K562 (cell line): Measurements from ENCODE around the gene EXOC4. TPM values are rescaled to one million over a fixed set of nuclear protein-coding genes. Genes with fewer than 3 reads are reported as not detected.

Experiments
- ATAC-seq: fragments of 200-7000 bp; cut with Tn5 transposase; 3 replicates; pipeline ENCODE4 v1.9.1; 2020; ENCODE audit warnings: moderate library complexity
- BruUV-seq: library from RNA; stranded (reverse); fragments of 400-500 nt; replicated peaks from 2 replicates; lab custom pipeline; 2021; lab: Mats Ljungman, UMichigan
- CTCF ChIA-PET: fragments of 300-600 bp; formaldehyde crosslinking; extraction: SDS; loops from one replicate; lab custom pipeline; 2021; ENCODE audit warnings: low intra/inter-chr PET ratio; lab: Yijun Ruan, JAX
- POLR2A ChIA-PET: fragments of 300-600, 350-650 bp; sonication (Branson Sonifier 250); formaldehyde crosslinking; extraction: SDS; loops from one replicate; lab custom pipeline; 2021; ENCODE audit warnings: antibody characterized with exemption, inconsistent platforms; lab: Yijun Ruan, JAX
- DNase-seq, 4 experiments: peaks; one replicate each; pipeline versions ENCODE4 v3.0.0 to v3.0.0-alpha.2; 2011 to 2018; ENCODE audit warnings: low spot score in 3 of 4, mixed read lengths in 3 of 4; ENCODE audit errors: extremely low read depth in 1 of 4
- FAIRE-seq: peaks from 2 replicates; lab custom pipeline; 2011; peaks lifted over from hg19 to GRCh38; lab: Jason Lieb, UNC
- H2AFZ ChIP-seq: 2 replicates; pipeline ENCODE4 v1.6.0; 2011; ENCODE audit warnings: low read depth, low read length, control low read depth, inconsistent platforms
- H3K27ac ChIP-seq: fragments of 200-600 bp; 3 replicates; pipeline ENCODE4 v1.8.0; 2011; ENCODE audit warnings: low read depth, mild to moderate bottlenecking, control low read depth, inconsistent platforms, low read length, moderate library complexity, mixed read lengths; ENCODE audit errors: extremely low read depth
- H3K27me3 ChIP-seq, 2 experiments: fragments of 300-600 bp in 1 of 2; 2 replicates in 1 of 2; 3 replicates in 1 of 2; pipeline versions ENCODE4 v1.6.0 to v1.8.0; 2011; ENCODE audit warnings: inconsistent platforms in 2 of 2, low read length in 2 of 2, mild to moderate bottlenecking in 1 of 2, mixed read lengths in 1 of 2, moderate library complexity in 1 of 2; ENCODE audit not compliant: control insufficient read depth in 2 of 2, insufficient read depth in 2 of 2
- H3K36me3 ChIP-seq: fragments of 300-600 bp; 3 replicates; pipeline ENCODE4 v1.8.0; 2011; ENCODE audit warnings: mild to moderate bottlenecking, low read length, inconsistent platforms; ENCODE audit not compliant: control insufficient read depth, insufficient read depth
- H3K4me1 ChIP-seq, 2 experiments: fragments of 200-600 bp in 1 of 2; replicated peaks in 1 of 2; 2 replicates in 1 of 2; 3 replicates in 1 of 2; pipeline versions ENCODE4 v1.5.1 to v1.8.0; 2011; ENCODE audit warnings: inconsistent platforms in 2 of 2, low read length in 2 of 2, mild to moderate bottlenecking in 1 of 2, mixed read lengths in 1 of 2, moderate library complexity in 1 of 2; ENCODE audit not compliant: control insufficient read depth in 2 of 2, insufficient read depth in 2 of 2
- H3K4me2 ChIP-seq: 2 replicates; pipeline ENCODE4 v1.6.1; 2011; ENCODE audit warnings: low read length, control low read depth, inconsistent platforms, mixed read lengths; ENCODE audit not compliant: insufficient read depth
- H3K4me3 ChIP-seq: fragments of 200-600 bp; sonication (generic), shearing (Covaris generic); 2 replicates; pipeline ENCODE4 v1.5.1; 2016; ENCODE audit warnings: control low read depth, inconsistent platforms
- H3K79me2 ChIP-seq: fragments of 200-600 bp; 3 replicates; pipeline ENCODE4 v1.8.0; 2011; ENCODE audit warnings: low read length, inconsistent platforms; ENCODE audit not compliant: control insufficient read depth, insufficient read depth
- H3K9ac ChIP-seq, 2 experiments: 2 replicates each; pipeline versions ENCODE4 v1.6.0 to v1.6.1; 2011; ENCODE audit warnings: low read depth in 2 of 2, low read length in 2 of 2, control low read depth in 1 of 2, inconsistent platforms in 1 of 2, mild to moderate bottlenecking in 1 of 2, mixed read lengths in 1 of 2; ENCODE audit not compliant: insufficient read depth in 1 of 2
- H3K9me1 ChIP-seq: one replicate; pipeline ENCODE4 v1.6.0; 2011; ENCODE audit warnings: inconsistent platforms, mild to moderate bottlenecking, low read length, moderate library complexity; ENCODE audit not compliant: control insufficient read depth, insufficient read depth
- H3K9me3 ChIP-seq: replicated peaks from 2 replicates; pipeline ENCODE4 v1.5.1; 2011; ENCODE audit warnings: low read depth, low read length, inconsistent platforms; ENCODE audit not compliant: control insufficient read depth, insufficient read depth
- H4K20me1 ChIP-seq: replicated peaks from 2 replicates; pipeline ENCODE4 v1.6.1; 2011; ENCODE audit warnings: low read length, inconsistent platforms, mixed read lengths; ENCODE audit not compliant: control insufficient read depth, insufficient read depth
- CREB1 ChIP-seq, 2 experiments: sonication (generic) in 1 of 2; formaldehyde crosslinking in 1 of 2; IDR thresholded peaks; 2 replicates each; pipeline versions ENCODE4 v1.6.1 to v1.8.0; 2012 to 2022; ENCODE audit warnings: inconsistent platforms in 1 of 2, mild to moderate bottlenecking in 1 of 2, missing genetic modification reagents in 1 of 2, moderate library complexity in 1 of 2
- EHMT2 ChIP-seq: fragments of 450-650 bp; IDR thresholded peaks from 2 replicates; pipeline ENCODE4 v1.6.1; 2018; ENCODE audit warnings: antibody characterized with exemption
- FOXP4 ChIP-seq: sonication (generic); formaldehyde crosslinking; IDR thresholded peaks from 2 replicates; pipeline ENCODE4 v1.8.0; 2022; ENCODE audit warnings: mild to moderate bottlenecking, missing genetic modification reagents, borderline replicate concordance
- HNRNPL ChIP-seq: fragments of 200-400 bp; formaldehyde crosslinking; IDR thresholded peaks from 2 replicates; pipeline ENCODE4 v1.6.1; 2017; ENCODE audit warnings: low read depth, mild to moderate bottlenecking, low read length
- HOXB6 ChIP-seq: fragments of 250-450 bp; sonication (Bioruptor Pico); IDR thresholded peaks from 2 replicates; pipeline ENCODE4 v1.5.1; 2022; ENCODE audit warnings: mild to moderate bottlenecking, borderline replicate concordance
- HSF4 ChIP-seq: fragments of 250-450 bp; sonication (Bioruptor Pico); IDR thresholded peaks from 2 replicates; pipeline ENCODE4 v2.1.2; 2022; ENCODE audit warnings: mild to moderate bottlenecking, moderate library complexity, borderline replicate concordance
- MBD2 ChIP-seq: sonication (generic); IDR thresholded peaks from 2 replicates; pipeline ENCODE4 v1.6.1; 2016; ENCODE audit warnings: low read depth, borderline replicate concordance
- NR2C1 ChIP-seq, 2 experiments: fragments of 450-650 bp; IDR thresholded peaks; 2 replicates each; pipeline ENCODE4 v1.6.1; 2017; ENCODE audit warnings: mild to moderate bottlenecking in 2 of 2, antibody characterized with exemption in 1 of 2, inconsistent platforms in 1 of 2, missing compliant biosample characterization in 1 of 2, missing genetic modification characterization in 1 of 2
- RAD51 ChIP-seq: fragments of 450-650 bp; IDR thresholded peaks from 2 replicates; pipeline ENCODE4 v1.7.1; 2016; ENCODE audit warnings: low read depth, mild to moderate bottlenecking, borderline replicate concordance
- SPI1 ChIP-seq: IDR thresholded peaks from 2 replicates; pipeline ENCODE4 v1.6.1; 2011; ENCODE audit warnings: low read depth, low read length, control low read depth, borderline replicate concordance
- U2AF2 ChIP-seq: fragments of 200-400 bp; formaldehyde crosslinking; optimal IDR thresholded peaks from 2 replicates; pipeline ENCODE3; 2017; ENCODE audit warnings: low read depth, mild to moderate bottlenecking, low read length
- ZNF354B ChIP-seq: fragments of 250-450 bp; sonication (Bioruptor Pico); IDR thresholded peaks from 2 replicates; pipeline ENCODE4 v1.4.0; 2020
- ZNF695 ChIP-seq: fragments of 450-650 bp; formaldehyde crosslinking; IDR thresholded peaks from 2 replicates; pipeline ENCODE4 v1.4.0; 2020; ENCODE audit warnings: mild to moderate bottlenecking, moderate library complexity
- WGBS: fragments of 100-300 bp; shearing (Covaris generic); methylation state at CpG from one replicate; pipeline ENCODE4 v1.1.6; 2016; ENCODE audit warnings: low coverage, mixed read lengths; ENCODE audit not compliant: insufficient coverage; ENCODE audit errors: missing lambda C conversion rate; 5-methylcytosine and 5-hydroxymethylcytosine counted together
- in situ Hi-C: fragments of 300-500 bp; cut with MboI; formaldehyde crosslinking; loops from 4 replicates; pipeline ENCODE4 v1.15.0; 2018; ENCODE audit warnings: inconsistent platforms, mixed read lengths
- intact Hi-C: fragments of 100-400 bp; cut with micrococcal nuclease; formaldehyde crosslinking; loops from 2 replicates; pipeline ENCODE4 v1.14.2; 2022
- polyA plus RNA-seq, 8 experiments: library from polyadenylated mRNA; depleted of rRNA in 4 of 8; stranded (reverse) in 5 of 8; unstranded in 3 of 8; fragments of >200 nt; fragmentation: Nextera tagmentation in 2 of 8; fragmentation: Illumina TruSeq in 1 of 8; extraction: Ambion mirVana in 2 of 8; extraction: Trizol in 1 of 8; gene quantifications; 2 replicates each; pipeline versions ENCODE4 v1.2.1 to v1.2.3, GENCODE V29; 2011 to 2014; ENCODE audit warnings: inconsistent platforms in 1 of 8, missing spikeins in 1 of 8
- total RNA-seq, 7 experiments: library from RNA; depleted of rRNA in 6 of 7; stranded (reverse); fragments of >200 nt in 6 of 7; fragmentation: Illumina TruSeq in 2 of 7; extraction: Trizol in 2 of 7; gene quantifications; 2 replicates each; pipeline versions ENCODE4 v1.2.1 to v1.2.3, GENCODE V29; 2011 to 2021; ENCODE audit warnings: low replicate concordance in 1 of 7
- TF ChIP-seq, protein P1 (sequence below): fragments of 250-450 bp; sonication (Bioruptor Pico); IDR thresholded peaks from 2 replicates; pipeline ENCODE4 v1.4.0; 2020; ENCODE audit warnings: mild to moderate bottlenecking, moderate library complexity
- TF ChIP-seq, protein P2 (sequence below): fragments of 450-650 bp; IDR thresholded peaks from 2 replicates; pipeline ENCODE4 v1.6.1; 2018; ENCODE audit warnings: mild to moderate bottlenecking, low read depth; ENCODE audit not compliant: partially characterized antibody

Gene EXOC4
- total and polyA plus RNA-seq, 9 of the 15 experiments (the other 6 are each of a cell fraction or from before 2014, with no cell fraction given): 18.5 to 73.1 (median 46.6) TPM

DNA sequence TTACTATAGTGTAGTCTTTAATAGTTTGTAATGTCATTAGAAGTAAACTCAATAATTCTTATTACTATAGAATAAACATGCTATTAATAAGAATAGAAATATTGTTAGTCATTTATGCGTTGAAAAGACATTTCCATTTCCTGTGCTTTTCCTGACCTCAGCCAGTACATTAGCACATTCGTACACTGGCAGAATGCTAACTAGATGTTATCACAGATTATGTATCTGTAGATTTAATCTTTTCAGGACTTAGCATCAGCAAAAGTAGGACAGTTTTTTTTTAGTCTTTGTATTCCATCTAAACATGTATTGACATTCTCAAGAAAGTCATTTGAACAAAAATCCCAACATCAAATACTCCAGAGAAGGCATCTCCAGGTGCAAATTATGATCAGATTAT lies 158.5 kb downstream of the EXOC4 start:
- no peak overlapping the region for H2AFZ ChIP-seq
- no peak overlapping the region for H3K4me3 ChIP-seq
- no peak for FAIRE-seq
- H3K4me1 ChIP-seq: no peaks in the 10 kb centered on the region
- in situ Hi-C loops: no loop called here
- CTCF ChIA-PET: interaction anchor here (0.6 kb wide), 1 partner anchor 48 kb away, joined by 3 read pairs; no protein-coding TSS in a partner anchor
- TF ChIP-seq HOXB6 (no peak), ZNF354B (CRISPR knock-in tag) (no peak), ZNF695 (CRISPR knock-in tag) (no peak), HSF4 (CRISPR knock-in tag) (no peak), HNRNPL (no peak), FOXP4 (CRISPR knock-in tag) (no peak), MBD2 (no peak), NR2C1 (IDR thresholded peaks at IDR 0.05) (no peak), NR2C1 (tag; IDR thresholded peaks at IDR 0.05) (no peak), CREB1 (IDR thresholded peaks at IDR 0.05) (no peak), CREB1 (CRISPR knock-in tag; IDR thresholded peaks at IDR 0.05) (no peak), SPI1 (no peak), EHMT2 (no peak), RAD51 (no peak), U2AF2 (no peak)
- TF ChIP-seq, protein P1, sequence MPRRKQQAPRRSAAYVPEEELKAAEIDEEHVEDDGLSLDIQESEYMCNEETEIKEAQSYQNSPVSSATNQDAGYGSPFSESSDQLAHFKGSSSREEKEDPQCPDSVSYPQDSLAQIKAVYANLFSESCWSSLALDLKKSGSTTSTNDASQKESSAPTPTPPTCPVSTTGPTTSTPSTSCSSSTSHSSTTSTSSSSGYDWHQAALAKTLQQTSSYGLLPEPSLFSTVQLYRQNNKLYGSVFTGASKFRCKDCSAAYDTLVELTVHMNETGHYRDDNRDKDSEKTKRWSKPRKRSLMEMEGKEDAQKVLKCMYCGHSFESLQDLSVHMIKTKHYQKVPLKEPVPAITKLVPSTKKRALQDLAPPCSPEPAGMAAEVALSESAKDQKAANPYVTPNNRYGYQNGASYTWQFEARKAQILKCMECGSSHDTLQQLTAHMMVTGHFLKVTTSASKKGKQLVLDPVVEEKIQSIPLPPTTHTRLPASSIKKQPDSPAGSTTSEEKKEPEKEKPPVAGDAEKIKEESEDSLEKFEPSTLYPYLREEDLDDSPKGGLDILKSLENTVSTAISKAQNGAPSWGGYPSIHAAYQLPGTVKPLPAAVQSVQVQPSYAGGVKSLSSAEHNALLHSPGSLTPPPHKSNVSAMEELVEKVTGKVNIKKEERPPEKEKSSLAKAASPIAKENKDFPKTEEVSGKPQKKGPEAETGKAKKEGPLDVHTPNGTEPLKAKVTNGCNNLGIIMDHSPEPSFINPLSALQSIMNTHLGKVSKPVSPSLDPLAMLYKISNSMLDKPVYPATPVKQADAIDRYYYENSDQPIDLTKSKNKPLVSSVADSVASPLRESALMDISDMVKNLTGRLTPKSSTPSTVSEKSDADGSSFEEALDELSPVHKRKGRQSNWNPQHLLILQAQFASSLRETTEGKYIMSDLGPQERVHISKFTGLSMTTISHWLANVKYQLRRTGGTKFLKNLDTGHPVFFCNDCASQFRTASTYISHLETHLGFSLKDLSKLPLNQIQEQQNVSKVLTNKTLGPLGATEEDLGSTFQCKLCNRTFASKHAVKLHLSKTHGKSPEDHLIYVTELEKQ: no peak
- TF ChIP-seq, protein P2, sequence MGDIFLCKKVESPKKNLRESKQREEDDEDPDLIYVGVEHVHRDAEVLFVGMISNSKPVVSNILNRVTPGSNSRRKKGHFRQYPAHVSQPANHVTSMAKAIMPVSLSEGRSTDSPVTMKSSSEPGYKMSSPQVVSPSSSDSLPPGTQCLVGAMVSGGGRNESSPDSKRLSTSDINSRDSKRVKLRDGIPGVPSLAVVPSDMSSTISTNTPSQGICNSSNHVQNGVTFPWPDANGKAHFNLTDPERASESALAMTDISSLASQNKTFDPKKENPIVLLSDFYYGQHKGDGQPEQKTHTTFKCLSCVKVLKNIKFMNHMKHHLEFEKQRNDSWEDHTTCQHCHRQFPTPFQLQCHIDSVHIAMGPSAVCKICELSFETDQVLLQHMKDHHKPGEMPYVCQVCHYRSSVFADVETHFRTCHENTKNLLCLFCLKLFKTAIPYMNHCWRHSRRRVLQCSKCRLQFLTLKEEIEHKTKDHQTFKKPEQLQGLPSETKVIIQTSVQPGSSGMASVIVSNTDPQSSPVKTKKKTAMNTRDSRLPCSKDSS: no peak
- TF ChIP-seq, all 486 proteins: peak for 0
- H3K9me3 ChIP-seq: no peaks in the 10 kb centered on the region
- H3K9me1 ChIP-seq: no peaks in the 10 kb centered on the region
- no peaks in the 10 kb centered on the region for H3K36me3 ChIP-seq
- DNase-seq (no peak), ATAC-seq (no peak)
- no peak overlapping the region for H3K27ac ChIP-seq
- POLR2A ChIA-PET: no interaction called here
- no peaks in the 10 kb centered on the region; the same call in 1 of the 2 replicates for H4K20me1 ChIP-seq
- intact Hi-C loops: no loop called here
- H3K27me3 ChIP-seq: no peaks in the 10 kb centered on the region
- BruUV-seq: no TSS peak
- H3K79me2 ChIP-seq: no peaks in the 10 kb centered on the region
- 41% methylated on average over 2 of the region's 2 CpGs for WGBS
- H3K9ac ChIP-seq: no peak overlapping the region
- H3K4me2 ChIP-seq: no peak overlapping the region
